GM19328 (cell line): ENCODE results near the gene GMEB1.
"Not testable (repeated sequence)": the region's sequence is repeated elsewhere in the genome, so short reads cannot be mapped to it uniquely, and the experiment has no call there.

ENCODE experiments used
- ATAC-seq: cut with Tn5 transposase; IDR thresholded peaks from one replicate; pipeline ENCODE4 v1.9.1; 2021; ENCODE audit warnings: mild to moderate bottlenecking, moderate library complexity; ENCODE audit not compliant: unreplicated experiment

The GMEB1 gene, protein sequence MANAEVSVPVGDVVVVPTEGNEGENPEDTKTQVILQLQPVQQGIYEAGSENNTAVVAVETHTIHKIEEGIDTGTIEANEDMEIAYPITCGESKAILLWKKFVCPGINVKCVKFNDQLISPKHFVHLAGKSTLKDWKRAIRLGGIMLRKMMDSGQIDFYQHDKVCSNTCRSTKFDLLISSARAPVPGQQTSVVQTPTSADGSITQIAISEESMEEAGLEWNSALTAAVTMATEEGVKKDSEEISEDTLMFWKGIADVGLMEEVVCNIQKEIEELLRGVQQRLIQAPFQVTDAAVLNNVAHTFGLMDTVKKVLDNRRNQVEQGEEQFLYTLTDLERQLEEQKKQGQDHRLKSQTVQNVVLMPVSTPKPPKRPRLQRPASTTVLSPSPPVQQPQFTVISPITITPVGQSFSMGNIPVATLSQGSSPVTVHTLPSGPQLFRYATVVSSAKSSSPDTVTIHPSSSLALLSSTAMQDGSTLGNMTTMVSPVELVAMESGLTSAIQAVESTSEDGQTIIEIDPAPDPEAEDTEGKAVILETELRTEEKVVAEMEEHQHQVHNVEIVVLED

DNA sequence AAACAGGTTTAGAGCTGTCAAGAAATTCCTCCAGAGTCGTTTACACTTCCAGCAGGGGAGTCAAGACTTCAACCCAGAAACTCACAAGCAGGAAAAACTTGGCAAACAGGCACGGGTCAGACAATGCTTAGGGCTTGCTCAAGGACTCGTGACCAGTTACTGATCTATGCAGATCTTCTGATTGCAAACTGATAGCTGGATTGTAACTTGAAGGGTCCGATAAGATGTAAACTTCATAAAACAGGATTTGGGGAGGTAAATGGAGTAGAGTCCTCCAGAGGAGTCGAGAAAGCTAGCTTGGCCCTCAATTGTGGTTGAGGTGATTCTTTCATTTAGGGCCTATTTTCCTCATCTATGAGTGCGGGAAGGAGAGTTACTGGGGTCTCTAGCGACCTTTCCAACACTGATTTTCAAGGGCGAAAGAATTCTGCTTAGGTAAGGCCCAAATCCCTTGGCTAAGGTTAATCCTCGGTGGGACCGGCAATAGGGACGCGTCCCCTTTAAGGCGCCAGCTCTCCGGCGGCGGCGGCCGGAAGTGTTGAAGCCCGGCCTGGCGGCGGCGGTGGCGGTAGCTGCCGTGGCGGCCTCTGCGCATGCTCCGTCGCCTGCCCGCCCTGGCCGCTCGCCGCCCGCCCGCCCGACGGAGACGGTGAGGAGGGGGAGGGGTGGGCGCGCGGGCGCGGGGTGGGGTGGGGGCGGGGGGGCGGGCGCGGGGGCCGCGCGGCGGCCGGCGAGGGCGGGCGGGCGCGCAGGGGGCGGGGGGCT lies at the start of gene GMEB1:
TSS of gene GMEB1 (plus strand) at position 594 of the 765 bp plus-strand sequence. CDS start 14,829 bp downstream, outside the sequence.
- ATAC-seq: peak; percentile 58

DNA sequence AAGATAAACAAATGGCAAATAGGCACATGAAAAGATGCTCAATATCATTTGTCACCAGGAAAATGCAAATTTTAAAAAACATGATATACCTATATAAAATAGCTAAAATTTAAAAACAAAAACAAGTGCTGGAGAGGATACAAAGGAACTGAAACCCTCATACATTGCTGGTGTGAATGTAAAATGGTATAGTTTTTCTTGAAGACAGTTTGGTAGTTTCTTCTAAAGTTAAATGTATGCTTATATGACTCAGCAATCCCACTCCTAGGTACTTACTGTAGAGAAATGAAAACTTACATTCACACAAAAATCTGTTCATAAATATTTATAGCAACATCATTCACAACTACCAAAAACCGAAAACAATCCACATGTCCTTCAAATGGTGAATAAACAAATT lies 36.9 kb upstream of the GMEB1 start:
- no peak for ATAC-seq

DNA sequence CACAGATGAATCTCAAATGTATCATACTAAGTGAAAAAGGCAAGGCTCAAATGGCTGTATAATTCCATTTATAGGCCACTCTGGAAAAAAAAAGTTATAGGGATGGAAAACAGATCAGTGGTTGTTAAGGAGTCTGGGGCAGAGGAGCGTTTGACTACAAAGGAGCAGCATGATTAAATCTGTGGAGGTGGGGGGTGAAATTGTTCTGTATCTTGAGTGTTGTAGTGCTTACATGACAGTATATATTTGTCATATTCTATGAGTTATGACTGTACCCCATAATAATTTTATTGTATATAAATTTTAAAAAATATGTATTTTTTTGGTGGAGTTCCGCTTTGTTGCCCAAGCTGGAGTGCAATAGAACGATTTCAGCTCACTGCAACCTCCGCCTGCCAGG lies 36.0 kb upstream of the GMEB1 start:
- ATAC-seq: no peak

DNA sequence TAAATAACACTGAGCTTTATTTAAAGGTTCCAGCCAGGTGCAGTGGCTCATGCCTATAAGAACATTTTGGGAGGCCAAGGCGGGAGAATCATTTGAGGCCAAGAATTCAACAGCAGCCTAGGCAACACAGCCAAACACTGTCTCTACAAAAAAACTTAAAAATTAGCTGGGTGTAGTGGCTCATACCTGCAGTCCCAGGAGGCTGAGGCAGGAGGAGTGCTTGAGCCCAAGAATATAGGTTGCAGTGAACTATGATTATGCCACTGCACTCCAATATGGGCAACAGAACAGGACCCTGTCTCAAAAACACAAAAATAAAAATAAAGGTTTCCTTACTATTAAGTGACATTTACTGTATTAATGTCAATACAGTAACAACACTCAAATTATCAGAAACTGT lies 27.8 kb upstream of the GMEB1 start:
- ATAC-seq: no peak

DNA sequence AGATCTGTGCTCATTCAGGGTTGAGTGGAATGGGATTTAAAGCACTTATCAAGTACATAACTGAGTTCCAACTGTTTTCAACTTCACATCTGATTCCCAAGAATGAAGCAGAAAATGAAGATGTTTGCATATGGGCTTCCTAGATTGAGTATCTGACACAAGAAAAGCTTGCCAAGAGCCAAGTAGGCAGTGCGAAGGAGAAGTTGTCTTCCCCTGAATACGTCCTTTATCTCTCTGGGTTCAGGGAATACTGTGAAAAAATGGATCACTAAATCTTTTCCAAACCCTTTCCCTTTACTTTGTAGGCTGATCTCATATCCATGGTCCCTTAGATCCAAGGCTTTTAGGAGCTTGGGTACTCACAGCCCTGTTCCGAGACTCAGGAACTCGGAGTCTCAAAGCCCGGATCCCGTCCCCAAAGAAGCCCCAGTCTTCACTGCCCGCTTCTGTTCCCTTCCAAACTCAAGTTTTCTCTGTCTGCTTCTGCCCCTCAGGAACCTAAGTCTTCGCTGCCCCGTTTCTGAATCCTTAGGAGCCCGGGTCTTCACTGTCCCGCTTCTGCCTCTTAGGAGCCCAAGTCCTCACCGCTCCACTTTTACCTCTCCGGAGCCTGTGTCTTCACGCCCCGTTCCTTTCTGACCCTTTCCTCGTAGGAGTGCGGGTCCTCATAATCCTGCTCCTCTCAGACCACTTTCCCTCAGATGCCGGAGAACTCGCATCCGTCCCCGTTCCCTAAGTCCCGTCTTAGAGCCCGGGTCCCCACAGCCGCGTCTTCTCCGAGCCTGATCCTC lies 26.3 kb upstream of the GMEB1 start:
- ATAC-seq: peak; percentile 16

DNA sequence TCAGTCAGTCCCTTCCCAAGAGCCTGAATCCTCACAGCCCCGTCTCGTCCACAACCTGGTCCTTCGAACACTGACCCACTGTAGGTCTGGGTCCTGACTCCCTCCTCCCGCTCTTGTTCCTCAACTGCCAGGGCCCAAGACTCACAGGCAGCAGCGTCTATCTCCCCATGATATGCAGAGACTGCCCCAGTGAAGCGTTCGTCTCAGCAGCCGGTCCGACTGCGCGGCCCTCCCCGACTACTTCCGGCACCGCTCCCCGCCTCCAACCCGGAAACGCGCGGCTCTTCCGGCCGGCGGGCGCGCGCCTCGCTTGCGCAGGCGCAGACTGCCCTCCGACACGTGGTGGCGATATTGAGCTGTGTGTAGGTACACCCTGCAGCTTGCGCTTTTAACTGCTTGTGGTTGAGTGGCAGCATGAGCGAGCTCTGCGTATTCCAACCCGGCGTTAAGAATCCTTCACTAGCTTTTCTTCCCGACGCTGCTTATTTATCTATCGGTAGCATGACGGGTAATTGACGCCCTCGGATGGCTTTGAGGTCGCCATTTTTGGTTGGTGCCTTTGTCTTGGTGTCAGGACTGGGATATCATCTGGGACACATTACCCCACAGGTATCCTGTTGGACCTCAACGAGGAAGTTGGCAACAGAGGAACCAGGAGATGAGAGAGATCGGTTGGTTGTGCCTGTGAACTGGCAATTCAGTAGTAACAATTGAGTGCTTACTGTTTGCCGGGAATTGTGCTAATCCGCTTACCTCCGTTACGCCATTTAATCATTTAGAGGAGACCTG lies 25.5 kb upstream of the GMEB1 start, which contains the start of gene TAF12:
TSS of gene TAF12 (minus strand) at position 221 of the 789 bp plus-strand sequence. CDS start 20,986 bp downstream, outside the sequence.
- ATAC-seq: peak; percentile 82

DNA sequence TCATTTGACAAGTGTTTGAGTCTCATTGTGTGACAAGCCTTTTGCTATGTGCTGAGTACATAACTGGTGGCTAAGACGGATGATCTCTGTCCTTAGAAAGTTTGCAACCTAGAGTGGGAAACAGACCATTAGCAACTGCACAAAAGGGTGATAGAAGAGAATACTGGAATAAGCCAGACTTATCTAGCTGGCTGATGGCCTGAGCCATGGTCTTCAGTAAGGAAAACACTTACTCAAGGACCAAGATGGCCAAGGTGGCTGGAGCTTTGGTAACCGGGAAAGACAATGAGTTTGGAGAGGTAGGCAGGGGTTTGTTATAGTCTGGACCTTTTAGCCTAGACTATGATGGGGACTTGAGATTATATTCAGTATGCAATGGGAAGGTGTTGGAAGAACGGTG lies 24.1 kb upstream of the GMEB1 start:
- no peak for ATAC-seq

DNA sequence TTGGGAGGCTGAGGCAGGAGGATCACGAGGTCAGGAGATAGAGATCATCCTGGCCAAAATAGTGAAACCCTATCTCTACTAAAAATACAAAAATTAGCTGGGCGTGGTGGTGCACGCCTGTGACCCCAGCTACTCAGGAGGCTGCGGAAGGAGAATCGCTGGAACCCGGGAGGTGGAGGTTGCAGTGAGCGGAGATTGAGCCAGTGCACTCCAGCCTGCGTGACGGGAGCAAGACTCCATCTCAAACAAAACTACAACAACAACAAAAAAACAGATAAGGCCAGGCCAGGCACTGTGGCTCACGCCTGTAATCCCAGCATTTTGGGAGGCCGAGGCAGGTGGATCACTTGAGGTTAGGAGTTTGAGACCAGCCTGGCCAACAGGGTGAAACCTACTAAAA lies 23.2 kb upstream of the GMEB1 start:
- not testable (repeated sequence) for ATAC-seq

DNA sequence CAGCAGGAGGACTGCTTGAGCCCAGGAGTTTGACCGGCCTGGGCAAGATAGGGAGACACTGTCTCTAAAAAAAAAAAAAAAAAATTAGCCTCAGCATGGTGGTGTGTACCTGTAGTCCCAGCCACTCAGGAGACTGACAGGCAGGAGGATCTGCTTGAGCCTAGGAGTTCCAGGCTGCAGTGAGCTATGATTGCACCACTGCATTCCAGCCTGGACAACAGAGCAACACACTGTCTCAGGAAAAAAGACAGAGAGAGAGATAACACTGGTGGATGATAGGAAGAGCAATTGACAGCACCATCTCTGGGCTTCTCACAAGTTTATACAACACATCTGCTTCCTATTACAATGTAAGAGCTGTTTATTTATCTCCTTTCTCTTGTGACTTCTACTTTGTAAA lies 22.5 kb upstream of the GMEB1 start:
- no peak for ATAC-seq

DNA sequence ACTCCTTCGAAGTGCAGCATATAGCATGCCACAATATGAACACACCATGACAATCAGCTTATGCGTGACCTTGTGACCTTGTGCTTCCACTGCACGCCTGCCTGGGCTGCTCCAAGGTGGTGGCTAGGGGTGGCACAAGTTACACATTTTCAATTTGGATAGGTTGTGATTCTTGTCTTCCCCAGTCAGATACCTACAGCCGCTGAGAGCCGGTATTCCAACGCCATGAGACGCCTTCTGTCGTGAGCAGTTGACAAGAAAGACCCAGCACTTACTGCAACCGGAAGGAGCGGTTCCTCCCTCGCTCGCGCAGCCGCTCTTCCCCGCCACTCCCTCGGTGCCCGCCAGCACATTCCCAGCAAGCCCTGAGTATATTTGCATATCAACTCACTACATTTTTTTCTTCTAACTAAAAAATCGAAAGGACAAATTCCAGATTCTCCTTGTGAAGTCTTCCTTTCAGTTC lies 20.5 kb upstream of the GMEB1 start:
- ATAC-seq: peak; percentile 51

DNA sequence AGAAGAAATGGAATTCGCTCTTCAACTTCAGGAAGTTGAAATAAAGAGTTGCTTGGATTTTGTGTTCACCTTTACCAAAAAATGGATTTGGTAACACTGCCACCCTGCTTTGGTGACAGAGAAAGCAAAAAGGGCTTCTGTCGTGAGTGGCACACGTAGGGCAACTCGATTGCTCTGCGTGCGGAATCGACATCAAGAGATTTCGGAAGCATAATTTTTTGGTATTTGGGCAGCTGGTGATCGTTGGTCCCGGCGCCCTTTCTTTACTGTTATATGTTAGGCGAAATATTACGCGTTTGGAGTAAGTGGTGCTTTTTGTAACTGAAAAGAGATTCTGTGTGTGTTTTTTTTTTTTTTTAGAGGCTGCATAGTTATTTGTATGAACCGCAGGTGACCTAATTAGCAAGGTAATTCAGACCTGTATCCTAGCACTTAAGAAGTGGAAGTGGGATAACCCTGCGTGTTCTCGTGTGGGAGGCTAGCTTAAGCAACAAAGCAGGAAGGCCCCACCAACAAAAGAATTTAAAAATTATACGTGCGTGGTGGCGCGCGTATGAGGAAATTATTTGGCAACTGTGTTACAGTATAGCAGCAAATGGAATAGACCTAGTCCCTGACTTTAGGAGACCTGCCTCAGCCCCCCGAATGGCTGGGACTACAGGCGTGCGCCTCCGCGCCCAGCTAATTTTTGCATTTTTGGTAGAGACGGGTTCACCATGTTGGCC lies 19.9 kb upstream of the GMEB1 start, which contains the start of gene RNU11:
TSS of gene RNU11 (plus strand) at position 127 of the 725 bp plus-strand sequence.
- ATAC-seq: peak; percentile 51

DNA sequence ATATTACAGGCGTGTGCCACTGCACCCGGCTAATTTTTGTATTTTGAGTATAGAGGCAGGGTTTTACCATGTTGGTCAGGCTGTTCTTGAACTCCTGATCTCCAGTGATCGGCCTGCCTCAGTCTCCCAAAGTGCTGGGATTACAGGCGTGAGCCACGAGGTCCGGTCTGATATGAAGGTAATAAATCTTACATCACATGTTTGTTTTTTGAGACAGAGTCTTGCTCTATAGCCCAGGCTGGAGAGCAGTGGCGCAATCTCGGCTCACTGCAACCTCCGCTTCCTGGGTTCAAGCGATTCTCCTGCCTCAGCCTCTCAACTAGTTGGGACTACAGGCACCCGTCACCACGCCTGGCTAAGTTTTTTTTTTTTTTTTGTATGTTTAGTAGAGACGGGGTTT lies 15.5 kb upstream of the GMEB1 start:
- ATAC-seq: not testable (repeated sequence)

DNA sequence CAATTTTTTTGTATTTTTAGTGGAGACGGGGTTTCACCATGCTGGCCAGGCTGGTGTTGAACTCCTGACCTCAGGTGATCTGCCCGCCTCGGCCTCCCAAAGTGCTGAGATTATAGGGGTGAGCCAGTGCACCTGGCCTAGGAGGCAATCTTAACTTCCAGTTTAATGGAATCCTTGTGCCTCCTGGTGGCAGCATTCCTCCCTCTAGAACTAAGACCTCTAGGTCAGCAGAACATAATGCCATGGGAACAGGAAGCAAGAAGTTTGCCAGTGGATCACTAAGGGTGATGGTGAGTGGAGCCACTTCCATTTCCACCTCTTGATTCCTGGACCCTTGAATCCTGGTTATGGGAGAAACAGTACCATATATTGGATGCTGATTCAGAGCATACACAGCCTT lies 14.7 kb upstream of the GMEB1 start:
- ATAC-seq: not testable (repeated sequence)

DNA sequence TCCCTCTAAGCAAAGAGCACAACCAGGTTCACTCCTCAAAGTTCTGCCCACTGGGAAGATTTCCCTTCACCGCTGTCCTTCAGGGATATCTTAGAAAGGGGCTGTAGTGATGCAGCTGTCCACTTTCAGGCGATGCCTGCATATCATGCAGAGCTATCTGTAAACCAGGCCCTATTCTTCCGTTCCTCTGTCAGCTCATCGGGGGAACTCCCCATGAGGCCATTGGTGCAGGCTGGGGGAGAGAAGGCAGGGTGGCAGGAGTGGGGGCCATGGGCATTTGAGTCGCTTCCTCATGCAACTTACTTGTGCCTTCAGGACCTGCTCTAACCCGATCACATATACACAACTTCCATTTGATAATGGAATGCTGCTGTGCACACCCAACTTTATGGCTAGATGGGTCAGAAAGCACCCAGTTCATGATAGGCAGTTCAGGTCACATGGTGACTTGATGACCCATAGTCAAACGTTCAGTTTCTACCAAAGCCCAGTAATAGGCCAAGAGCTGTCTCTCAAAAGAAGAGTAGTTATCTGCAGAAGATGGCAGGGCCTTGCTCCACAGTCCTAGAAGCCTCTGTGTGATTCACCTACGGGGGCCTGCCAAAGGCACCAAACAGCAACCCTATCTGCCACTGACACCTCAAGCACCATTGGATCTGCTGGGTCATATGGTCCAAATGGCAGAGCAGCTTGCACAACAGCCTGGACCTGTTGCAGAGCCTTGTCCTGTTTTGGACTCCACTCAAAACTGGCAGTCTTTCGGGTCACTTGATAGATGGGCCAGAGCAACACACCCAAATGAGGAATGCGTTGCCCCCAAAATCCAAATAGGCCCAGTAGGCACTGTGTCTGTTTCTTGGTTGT lies 12.9 kb upstream of the GMEB1 start:
- ATAC-seq: not testable (repeated sequence)

DNA sequence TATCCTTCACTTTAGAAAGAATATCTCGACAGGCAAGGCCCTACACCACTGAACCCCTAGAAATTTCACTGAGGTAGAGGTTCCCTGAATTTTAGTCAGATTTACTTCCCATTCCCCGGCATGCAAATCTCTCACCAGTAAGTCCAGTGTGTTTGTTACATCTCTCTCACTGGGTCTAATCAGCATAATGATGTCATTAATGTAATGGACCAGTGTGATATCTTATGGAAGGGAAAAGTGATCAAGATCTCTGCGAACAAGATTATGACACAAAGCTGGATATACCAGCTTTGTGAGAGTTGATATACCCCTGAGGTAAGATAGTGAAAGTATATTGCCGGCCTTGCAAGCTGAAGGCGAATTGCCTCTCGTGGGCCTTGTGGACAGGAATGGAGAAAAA lies 12.2 kb upstream of the GMEB1 start:
- ATAC-seq: no peak

DNA sequence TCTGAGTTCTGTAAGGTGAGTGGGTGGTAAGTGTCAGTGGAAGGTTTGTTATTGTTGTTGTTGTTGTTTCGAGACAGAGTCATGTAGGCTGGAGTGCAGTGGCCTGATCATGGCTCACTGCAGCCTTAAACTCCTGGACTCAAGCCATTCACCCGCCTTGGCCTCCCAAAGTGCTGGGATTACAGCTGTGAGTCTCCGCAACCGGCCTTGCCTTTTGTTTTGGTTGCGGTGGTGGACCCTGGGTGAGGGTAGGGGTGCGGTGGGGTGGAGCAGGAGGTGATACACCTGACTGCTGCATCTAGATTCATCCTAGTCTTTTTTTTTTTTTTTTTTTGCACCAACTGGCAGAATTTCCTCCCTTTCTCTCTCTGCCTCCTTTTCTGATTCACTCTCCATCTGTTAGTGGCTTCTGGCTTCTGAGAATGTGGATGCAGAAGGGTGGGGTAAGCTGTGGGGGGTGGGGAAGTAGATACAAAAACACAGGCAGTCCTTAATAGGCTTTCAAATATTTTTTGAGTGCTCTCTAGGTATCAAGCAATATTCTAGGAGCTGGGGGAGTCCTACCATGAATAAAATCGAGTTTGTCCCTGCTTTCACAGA lies 4.6 kb upstream of the GMEB1 start:
- no peak for ATAC-seq

DNA sequence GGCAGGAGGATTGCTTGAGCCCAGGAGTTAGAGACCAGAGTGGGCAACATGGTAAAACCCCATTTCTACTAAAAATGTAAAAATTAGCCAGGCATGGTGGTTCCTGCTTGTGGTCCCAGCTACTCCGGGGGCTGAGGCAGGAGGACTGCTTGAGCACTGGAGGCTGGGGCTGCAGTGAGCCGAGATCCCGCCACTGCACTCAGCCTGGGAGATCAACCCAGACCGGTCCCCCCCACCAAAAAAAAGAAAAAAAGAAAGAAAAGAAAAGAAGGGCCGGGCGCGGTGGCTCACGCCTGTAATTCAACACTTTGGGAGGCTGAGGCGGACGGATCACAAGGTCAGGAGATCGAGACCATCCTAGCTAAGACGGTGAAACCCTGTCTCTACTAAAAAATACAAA lies 1.8 kb upstream of the GMEB1 start:
- no peak for ATAC-seq
